ENCODE data around the gene FOXO3.

DNA sequence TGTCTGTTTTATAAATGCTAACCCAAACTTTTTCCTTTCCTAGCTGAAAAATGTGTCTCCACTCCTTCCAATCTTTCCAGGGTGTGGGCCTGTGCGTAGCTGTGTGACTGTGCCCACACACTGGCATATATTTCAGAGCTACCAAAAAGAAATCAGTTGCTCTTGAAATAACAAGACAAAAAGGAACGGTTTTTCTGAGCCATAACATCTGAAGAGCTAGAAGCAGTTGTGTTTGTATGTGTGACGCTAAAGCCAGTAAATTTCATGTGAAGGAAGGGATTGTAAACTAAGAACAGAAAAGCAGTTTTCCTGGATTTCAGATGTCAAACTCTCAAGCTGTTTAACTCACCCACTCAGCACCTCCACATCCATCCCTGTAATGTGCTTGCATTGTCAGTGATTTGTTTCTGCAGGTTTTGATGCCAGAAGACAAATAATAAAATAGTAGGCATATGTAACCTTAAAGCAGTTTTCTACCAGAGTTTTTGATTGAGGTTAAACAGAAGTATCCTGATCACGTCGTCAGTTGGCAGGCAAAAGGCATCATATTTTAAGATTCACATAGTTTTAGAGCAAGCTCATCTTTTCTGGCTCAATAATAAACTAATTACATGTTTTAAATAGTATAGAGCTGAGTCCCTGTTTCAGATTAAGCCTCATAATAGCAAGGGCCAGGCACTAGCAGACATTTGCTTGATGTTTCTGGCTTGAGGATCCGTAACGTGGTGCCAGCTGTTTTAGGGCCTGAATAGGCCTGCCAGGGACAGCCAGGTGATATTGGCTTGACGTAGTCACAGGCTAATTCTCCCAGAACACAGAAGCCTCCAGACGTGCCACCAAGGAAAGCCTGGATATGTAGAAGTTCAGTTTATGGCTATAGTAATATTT is 90.9 kb downstream of the FOXO3 start:
- TF ChIP-seq, protein P1, sequence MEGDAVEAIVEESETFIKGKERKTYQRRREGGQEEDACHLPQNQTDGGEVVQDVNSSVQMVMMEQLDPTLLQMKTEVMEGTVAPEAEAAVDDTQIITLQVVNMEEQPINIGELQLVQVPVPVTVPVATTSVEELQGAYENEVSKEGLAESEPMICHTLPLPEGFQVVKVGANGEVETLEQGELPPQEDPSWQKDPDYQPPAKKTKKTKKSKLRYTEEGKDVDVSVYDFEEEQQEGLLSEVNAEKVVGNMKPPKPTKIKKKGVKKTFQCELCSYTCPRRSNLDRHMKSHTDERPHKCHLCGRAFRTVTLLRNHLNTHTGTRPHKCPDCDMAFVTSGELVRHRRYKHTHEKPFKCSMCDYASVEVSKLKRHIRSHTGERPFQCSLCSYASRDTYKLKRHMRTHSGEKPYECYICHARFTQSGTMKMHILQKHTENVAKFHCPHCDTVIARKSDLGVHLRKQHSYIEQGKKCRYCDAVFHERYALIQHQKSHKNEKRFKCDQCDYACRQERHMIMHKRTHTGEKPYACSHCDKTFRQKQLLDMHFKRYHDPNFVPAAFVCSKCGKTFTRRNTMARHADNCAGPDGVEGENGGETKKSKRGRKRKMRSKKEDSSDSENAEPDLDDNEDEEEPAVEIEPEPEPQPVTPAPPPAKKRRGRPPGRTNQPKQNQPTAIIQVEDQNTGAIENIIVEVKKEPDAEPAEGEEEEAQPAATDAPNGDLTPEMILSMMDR (IDR thresholded peaks at IDR 0.05), result no peak
- TF ChIP-seq, protein P2, sequence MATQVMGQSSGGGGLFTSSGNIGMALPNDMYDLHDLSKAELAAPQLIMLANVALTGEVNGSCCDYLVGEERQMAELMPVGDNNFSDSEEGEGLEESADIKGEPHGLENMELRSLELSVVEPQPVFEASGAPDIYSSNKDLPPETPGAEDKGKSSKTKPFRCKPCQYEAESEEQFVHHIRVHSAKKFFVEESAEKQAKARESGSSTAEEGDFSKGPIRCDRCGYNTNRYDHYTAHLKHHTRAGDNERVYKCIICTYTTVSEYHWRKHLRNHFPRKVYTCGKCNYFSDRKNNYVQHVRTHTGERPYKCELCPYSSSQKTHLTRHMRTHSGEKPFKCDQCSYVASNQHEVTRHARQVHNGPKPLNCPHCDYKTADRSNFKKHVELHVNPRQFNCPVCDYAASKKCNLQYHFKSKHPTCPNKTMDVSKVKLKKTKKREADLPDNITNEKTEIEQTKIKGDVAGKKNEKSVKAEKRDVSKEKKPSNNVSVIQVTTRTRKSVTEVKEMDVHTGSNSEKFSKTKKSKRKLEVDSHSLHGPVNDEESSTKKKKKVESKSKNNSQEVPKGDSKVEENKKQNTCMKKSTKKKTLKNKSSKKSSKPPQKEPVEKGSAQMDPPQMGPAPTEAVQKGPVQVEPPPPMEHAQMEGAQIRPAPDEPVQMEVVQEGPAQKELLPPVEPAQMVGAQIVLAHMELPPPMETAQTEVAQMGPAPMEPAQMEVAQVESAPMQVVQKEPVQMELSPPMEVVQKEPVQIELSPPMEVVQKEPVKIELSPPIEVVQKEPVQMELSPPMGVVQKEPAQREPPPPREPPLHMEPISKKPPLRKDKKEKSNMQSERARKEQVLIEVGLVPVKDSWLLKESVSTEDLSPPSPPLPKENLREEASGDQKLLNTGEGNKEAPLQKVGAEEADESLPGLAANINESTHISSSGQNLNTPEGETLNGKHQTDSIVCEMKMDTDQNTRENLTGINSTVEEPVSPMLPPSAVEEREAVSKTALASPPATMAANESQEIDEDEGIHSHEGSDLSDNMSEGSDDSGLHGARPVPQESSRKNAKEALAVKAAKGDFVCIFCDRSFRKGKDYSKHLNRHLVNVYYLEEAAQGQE (IDR thresholded peaks at IDR 0.05; ENCODE audit: low read depth, low read length), result no peak
- TF ChIP-seq SIN3A (IDR thresholded peaks at IDR 0.05; ENCODE audit: borderline replicate concordance, low read depth, low read length), result peak; percentile 47; the same call in 1 of the 2 replicates
- TF ChIP-seq POLR2AphosphoS5 (IDR thresholded peaks at IDR 0.05; ENCODE audit: low read depth, low read length), result peak; percentile 78; the same call in 1 of the 2 replicates
- TF ChIP-seq GABPA (IDR thresholded peaks at IDR 0.05; ENCODE audit: low read depth), result no peak
- peak; percentile 76 to 87; a peak in 3 of 4 replicates for TF ChIP-seq EP300 (IDR thresholded peaks at IDR 0.05; ENCODE audit: borderline replicate concordance in 1 of 2, low read depth in 1 of 2, low read length in 1 of 2)
- TF ChIP-seq, protein P3, sequence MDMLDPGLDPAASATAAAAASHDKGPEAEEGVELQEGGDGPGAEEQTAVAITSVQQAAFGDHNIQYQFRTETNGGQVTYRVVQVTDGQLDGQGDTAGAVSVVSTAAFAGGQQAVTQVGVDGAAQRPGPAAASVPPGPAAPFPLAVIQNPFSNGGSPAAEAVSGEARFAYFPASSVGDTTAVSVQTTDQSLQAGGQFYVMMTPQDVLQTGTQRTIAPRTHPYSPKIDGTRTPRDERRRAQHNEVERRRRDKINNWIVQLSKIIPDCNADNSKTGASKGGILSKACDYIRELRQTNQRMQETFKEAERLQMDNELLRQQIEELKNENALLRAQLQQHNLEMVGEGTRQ (IDR thresholded peaks at IDR 0.05; ENCODE audit: borderline replicate concordance, low read depth, low read length), result no peak
- TF ChIP-seq RFX5 (IDR thresholded peaks at IDR 0.05; ENCODE audit: low read length), result peak; percentile 77
- peak; percentile 41; the same call in 1 of the 2 replicates for TF ChIP-seq MXI1 (IDR thresholded peaks at IDR 0.05; ENCODE audit: low read depth, low read length)
- TF ChIP-seq JUND (IDR thresholded peaks at IDR 0.05), result peak; percentile 90
- TF ChIP-seq SMC3 (IDR thresholded peaks at IDR 0.05; ENCODE audit: low read depth, low read length), result no peak
- TF ChIP-seq, protein P4, sequence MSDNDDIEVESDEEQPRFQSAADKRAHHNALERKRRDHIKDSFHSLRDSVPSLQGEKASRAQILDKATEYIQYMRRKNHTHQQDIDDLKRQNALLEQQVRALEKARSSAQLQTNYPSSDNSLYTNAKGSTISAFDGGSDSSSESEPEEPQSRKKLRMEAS (IDR thresholded peaks at IDR 0.05; ENCODE audit: low read depth), result no peak
- no peak for TF ChIP-seq YY1 (IDR thresholded peaks at IDR 0.05; ENCODE audit: low read depth)

All from SK-N-SH (cell line).